Posterior cingulate gyrus (tissue), 11 donors: ENCODE data around the gene CFAP43.

Experiments
- DNase-seq, 10 donors: peaks; one replicate each; pipeline versions ENCODE4 v3.0.0 to v3.0.0-alpha.2; 2020 to 2021; ENCODE audit warnings: mixed read lengths in 3 of 10
- intact Hi-C: fragments of 100-400 bp; cut with DNase I; formaldehyde crosslinking; loops from one replicate; pipeline ENCODE4 v1.15.1; 2023

Gene CFAP43

DNA sequence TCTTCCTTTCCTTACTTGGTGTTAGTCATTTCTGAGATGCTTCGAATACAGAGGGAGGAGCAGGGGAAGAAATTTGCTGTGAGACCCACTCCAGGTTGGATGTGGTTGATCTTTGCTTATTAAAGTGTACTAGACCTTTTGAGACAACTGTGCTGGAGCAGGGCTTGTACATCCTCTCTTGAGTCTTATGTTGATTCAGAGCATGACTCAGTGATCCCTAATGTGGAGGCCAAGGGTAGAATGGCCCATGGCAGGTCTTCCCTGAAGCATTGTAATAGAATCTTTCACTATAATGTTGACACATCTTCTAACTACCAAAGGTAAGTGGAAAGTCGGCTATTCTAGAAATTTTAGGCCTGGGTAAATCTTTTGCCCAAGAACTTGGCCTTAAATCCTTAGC is 127.2 kb downstream of the CFAP43 start:
- no peak for DNase-seq
- intact Hi-C loops: no loop called here

DNA sequence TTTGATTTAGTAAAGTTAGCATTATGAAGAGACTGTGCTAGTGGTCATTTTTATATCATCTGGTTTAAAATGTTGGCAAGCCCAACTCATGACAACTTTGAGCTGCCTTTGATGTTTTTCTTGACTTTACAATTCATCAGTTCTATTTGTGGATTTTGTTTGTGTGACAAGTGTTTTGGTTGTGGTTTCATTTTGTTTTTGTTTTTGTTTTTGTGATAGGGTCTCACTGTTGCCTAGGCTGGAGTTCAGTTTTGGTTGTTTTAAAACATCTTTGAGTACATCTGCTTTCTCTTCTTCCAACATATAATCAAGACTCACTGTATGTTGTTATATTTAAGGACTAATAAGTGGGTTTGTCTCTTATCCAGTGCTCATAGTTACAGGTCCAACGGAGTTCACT is 127.7 kb downstream of the CFAP43 start:
- intact Hi-C loops: no loop called here
- DNase-seq: no peak

DNA sequence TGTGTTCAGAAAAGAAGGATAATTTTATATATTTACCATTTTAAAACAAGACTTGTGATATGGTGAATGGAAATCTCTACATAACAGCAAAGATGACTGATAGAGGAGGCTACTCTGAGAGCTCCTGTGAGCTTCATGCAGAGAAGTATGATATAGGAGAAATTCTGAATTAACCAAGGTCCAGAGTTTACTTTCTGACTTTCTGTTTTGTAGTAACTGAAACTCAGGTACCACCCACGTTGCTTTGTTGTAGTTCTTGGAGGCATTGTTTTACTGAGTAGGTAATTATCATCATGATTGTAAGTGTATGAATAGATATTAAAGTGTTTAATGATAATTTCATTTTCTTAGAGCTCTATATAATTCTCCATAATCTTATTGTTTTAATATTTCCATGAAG is 128.2 kb downstream of the CFAP43 start:
- intact Hi-C loops: no loop called here
- DNase-seq: no peak

DNA sequence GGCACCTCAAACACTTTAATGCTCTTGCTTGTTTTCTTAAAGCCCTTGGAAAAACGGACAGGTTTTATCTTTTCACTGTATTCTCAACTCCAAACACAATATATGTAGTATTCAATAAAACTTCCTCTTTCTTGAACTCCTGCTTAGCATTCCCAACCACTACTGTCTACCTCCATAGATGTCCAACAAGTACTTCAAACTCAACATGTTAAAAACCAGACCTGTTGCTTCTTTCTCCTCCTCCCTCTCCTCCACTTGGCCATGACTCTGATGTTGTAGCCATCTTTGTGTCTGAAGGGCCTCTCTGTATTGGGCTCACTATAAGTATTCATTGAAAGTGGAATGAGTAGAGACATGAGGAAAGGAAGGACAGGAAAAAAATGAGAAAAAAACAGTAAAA is 130.3 kb downstream of the CFAP43 start:
- intact Hi-C loops: no loop called here
- no peak for DNase-seq

DNA sequence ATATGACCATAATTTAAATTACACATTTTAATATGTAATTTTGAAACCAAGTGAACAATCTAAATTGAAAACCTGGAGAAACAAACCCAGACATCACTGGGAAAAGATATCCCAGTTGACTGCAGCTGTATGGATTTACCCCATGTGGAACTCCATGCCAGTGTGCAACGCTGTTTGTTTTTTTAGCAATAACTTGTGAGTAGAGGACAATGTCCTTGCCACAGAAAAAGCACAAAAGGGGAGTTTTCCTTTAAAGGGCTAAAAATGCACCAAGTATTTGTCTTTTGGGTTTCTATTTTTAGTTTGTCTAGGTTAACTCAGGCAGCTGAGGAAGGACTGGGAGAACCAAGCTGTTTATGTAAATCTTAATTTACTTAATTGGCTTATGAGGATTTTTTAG is 131.4 kb downstream of the CFAP43 start:
- DNase-seq: no peak
- intact Hi-C loops: no loop called here

DNA sequence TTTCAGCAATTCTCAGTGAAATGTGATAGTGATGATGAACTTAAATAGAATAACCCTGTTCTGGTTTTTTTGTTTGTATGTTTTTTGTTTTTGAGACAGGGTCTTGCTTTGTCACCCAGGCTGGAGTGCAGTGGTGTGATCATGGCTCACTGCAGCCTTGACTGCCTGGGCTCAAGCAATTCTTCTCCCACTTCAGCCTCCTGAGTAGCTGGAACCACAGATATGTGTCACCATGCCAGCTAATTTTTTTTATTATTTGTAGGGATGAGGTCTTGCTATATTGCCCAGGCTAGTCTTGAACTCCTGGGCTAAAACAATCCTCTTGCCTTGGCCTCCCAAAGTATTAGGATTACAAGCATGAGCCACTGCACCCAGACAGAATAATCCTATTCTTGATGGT is 132.2 kb downstream of the CFAP43 start:
- no peak for DNase-seq
- intact Hi-C loops: no loop called here

DNA sequence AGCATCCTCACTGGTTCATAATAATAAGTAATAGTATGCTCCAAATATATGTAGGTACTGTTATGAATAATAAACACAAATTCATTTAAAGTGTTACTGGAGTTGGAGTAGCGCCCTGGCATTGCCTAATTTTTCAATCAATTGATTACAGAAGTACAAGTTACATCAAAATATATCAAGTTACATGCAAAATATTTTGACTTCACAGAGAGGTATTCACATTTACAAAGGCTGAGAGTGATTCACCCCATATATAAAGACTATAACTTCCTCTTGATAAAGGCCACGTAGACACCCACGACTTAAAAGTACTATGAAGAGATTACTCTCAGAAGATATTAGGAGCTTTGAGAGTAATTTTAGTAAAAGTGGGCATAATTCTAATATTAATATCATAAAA is 132.9 kb downstream of the CFAP43 start:
- intact Hi-C loops: no loop called here
- DNase-seq: no peak

DNA sequence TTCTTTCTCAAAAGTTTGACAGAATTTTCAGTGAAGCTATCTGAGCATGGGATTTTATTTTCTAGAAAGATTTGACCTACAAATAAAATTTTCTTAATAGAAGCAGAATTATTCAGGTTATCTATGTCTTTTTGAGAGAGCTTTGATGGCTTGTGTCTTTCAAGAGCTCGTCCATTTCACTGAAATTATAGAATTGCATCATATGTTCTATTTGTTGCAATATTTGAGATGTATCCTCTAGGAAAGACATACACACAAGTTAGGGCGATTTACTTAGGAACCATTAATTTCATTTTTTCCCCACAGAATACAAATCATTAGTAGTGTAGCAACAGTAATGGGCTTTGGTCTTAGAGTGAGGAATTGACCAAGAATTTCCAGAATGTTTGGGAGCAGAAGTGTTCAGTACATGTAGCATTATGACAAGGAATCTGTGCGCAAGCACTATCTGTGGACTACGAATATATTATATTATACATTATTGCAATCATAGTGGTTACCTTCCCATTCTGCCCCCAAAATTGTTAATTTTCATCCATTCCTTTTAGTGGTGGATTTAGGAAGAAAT is 133.7 kb downstream of the CFAP43 start:
- intact Hi-C loops: no loop called here
- no peak for DNase-seq

DNA sequence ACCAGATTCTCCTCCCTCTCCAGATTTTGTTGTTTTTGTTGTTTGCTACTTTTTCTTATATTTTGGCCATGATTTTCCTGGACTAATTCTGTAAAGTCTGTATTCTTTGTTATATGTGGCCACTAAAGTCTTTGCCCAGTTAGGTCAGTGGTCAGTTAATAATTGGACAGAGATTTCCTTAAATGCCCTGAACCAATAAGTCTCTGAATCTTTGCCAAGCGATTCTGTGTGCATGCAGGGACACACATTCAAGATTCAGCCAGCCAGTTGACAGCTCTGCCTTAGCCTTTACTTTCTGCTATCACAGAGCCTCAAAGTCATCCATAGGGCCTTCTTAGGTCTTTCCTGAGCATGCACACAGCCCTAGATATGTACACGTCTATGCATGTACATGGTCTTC is 135.5 kb downstream of the CFAP43 start:
- no peak for DNase-seq
- intact Hi-C loops: no loop called here

DNA sequence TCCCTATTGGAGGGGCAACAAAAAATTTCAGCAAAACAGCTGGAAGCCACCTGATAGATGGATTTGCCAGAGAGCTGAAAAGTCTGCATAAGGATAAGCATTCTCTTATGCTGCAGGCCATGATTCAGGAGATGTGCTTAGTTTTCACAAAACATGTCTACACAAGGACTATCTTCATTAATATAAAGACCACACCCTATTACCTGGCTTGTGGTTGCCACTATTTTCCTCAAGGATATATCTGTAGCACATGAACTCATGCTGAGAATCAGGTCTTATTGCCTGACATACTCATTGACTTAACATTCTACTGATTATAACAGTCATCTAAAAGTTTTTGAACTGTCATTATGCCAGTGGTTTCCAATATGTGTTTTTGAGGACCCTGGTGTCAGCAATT is 139.4 kb downstream of the CFAP43 start:
- intact Hi-C loops: no loop called here
- no peak for DNase-seq

DNA sequence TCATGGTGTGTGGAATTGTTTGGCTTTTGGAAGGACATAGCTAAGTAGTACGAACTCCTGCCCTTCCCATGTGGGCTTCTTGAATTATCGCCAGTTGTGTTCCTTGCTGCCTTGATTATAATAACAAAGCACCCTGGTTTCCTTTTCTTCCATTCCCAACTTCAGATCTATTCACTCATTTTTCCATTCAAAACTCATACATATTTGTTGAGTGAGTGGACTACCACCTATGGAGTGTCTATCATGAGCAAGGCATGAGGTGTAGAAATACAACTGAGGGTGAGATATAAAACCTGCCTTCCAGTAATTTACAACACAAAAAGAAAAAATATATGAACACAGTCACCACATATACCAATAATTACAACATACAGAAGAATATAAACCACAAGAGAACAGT is 141.6 kb downstream of the CFAP43 start:
- intact Hi-C loops: no loop called here

DNA sequence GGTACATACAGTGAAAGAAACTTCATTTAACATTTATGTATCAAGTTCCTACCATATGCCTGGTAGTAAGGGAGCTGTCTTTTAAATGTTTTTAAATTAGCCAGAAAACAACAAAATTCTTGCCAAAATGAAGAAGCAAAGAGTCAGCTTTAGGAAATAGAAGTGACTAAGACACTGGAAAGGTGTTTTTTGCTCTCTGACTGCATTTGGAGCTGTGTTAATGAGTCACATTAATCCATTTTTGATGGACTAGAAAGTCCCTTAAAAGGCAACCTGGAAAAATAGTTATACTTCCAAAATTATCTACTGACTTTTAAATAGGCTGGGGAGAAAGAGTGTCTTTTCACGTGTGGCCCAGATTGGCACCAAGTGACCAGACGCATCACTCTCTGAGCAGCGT is 142.5 kb downstream of the CFAP43 start:
- intact Hi-C loops: no loop called here
- no peak for DNase-seq

More for the DNA sequence above, 141.6 kb downstream of the CFAP43 start:
- DNase-seq: no peak

DNA sequence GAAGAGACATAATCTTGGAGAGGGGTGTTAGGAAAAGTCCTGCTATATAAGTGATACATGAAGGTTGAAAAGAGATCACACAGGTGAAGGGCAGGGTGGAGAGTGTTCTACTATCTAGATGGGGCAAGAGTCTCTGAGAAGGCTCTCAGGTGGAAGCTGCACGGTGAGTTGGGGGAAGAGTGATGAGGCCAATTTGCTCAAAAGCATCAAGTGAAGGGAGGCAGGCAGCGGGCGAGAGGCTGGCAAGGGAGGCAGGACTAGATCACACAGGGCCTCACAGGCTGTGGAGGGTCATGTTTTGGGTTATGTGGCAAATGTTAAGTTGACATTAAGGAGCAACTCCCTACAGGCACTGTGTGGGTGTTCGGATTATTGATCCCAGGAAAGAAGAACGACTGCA is 143.9 kb downstream of the CFAP43 start:
- intact Hi-C loops: no loop called here
- peak in 1 of 10 donors; percentile 69 for DNase-seq

DNA sequence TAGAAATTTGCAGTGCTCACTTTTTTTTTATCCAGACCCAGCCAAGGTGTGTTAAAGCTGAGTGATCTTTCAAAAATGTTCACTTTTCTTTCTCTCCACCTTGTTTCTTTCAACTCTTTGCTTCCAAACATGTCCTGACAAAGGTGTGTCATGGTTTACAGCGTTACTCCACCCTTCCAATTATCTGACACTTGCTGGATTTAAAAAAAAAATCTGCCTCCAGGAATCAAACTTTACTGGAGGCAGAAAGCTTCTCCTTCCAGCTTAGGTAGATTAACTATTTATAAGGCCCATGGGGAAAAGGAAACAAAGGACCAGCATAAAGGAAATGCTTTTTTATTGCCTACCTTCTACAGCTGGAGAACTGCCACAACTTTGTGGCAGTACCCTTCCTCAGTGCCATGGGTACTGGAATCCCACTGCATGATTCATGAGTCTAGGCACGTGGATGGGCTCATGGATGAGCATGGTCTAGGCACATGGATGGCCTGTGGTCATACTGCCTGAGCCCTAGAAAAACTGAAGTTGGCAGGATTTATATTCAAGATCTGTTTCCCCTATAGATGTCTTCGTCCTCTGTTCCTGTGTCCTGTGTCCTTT is 146.3 kb downstream of the CFAP43 start, which contains the start of gene COL17A1:
TSS of gene COL17A1 (minus strand) at position 80 of the 600 bp plus-strand sequence. CDS start 5,207 bp downstream, outside the sequence.
- no peak for DNase-seq
- intact Hi-C loops: no loop called here

DNA sequence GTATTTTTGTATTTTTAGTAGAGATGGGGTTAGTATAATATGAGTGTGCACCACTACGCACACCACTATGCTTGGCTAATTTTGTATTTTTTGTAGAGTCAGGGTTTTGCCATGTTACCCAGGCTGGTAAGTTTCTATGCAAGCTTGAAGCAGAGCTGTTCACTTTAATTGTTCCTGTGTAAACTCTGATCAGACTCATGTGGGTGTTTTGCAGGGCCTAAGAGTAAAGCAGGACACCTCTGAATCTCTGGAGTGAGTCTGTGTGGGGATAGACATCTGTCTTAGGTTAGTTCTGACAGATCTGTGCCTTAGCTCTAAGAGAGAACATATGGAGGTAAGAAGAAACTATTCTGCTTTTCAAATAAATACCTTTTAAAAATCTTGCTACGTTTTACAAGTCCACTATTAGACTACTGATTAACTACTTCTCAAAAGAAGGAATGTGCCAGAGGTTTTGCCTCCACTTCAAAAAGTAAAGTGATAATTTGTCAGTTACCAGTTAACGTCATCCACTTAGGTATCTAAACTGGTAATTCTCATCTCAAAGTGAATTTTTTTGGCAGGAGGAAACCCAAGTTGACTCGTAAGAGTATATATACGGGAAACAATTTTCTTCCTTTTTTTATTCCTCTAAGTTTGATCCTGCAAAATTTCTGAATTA is 147.6 kb downstream of the CFAP43 start:
- no peak for DNase-seq
- intact Hi-C loops: no loop called here

DNA sequence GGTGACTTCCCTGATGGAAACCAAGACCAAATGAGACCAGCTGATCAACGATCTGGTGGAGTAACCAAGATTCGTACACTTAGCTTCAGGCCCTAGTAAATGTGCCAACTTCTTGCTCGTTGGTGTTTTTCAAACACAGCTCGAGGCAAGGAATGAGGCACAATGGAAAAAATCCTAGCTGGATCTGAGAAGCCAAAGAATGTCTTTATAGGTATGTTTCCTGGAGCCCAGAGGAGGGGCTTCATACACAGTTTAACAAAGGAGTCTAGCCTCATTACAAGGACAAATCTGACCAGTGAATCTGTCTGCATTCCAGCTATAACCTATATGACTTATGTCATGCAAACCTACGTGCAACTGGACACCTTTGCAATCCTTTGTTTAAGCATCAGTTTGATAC is 150.2 kb downstream of the CFAP43 start:
- intact Hi-C loops: no loop called here

DNA sequence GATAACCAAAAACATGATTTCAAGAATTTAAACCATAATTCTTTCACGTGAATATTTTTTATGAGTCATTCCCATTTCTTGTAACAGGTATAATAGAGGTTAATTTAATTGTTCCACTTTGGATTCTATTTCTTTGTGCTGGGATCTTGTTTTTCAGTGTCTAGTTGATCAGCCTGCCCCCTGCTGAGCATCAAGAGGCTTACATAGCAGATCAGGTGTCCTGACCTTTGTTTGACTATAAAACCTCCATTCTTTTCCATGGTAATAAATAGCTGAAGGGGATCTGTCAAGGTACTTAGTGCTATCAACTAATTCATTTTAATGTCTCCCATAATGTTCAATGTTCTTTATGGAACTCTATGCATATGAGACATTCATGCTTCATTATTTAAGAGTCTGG is 151.4 kb downstream of the CFAP43 start:
- no peak for DNase-seq
- intact Hi-C loops: no loop called here

More for the DNA sequence above, 150.2 kb downstream of the CFAP43 start:
- DNase-seq: no peak
